Testis (tissue), 3 donors: ENCODE measurements around the gene NLGN1. TPM values are rescaled to one million over a fixed set of nuclear protein-coding genes. Genes with fewer than 3 reads are reported as not detected.

Experiments
- DNase-seq: peaks from one replicate; pipeline ENCODE4 v3.0.0-alpha.2; 2019
- H3K27ac ChIP-seq, 2 donors: fragments of 200-600 bp; sonication (generic); one replicate each; pipeline ENCODE4 v1.5.1; 2019
- H3K27me3 ChIP-seq: fragments of 200-600 bp; sonication (generic); one replicate; pipeline ENCODE4 v1.5.1; 2019
- H3K36me3 ChIP-seq: fragments of 200-600 bp; sonication (generic); one replicate; pipeline ENCODE4 v1.5.1; 2017; ENCODE audit warnings: low read depth; ENCODE audit errors: missing control alignments
- H3K4me1 ChIP-seq: fragments of 200-600 bp; sonication (generic); one replicate; pipeline ENCODE4 v1.5.1; 2019
- H3K4me3 ChIP-seq, 2 donors: fragments of 200-600 bp; sonication (generic); one replicate each; pipeline ENCODE4 v1.5.1; 2017 to 2019
- H3K9me3 ChIP-seq: fragments of 200-600 bp; sonication (generic); one replicate; pipeline ENCODE4 v1.5.1; 2017
- CTCF ChIP-seq, 3 experiments: fragments of 450-650 bp in 2 of 3; fragments of 200-600 bp in 1 of 3; sonication (generic) in 1 of 3; IDR thresholded peaks; one replicate each; pipeline ENCODE4 v1.5.1; 2016 to 2019; ENCODE audit warnings: antibody characterized with exemption in 3 of 3, mild to moderate bottlenecking in 2 of 3, moderate library complexity in 1 of 3
- POLR2A ChIP-seq: fragments of 450-650 bp; IDR thresholded peaks from one replicate; pipeline ENCODE4 v1.6.1; 2017; ENCODE audit warnings: antibody characterized with exemption, mild to moderate bottlenecking, moderate library complexity
- WGBS, 2 donors: methylation state at CpG; one replicate each; pipeline ENCODE4 v1.1.5; 2018; 5-methylcytosine and 5-hydroxymethylcytosine counted together
- intact Hi-C: fragments of 100-400 bp; cut with DNase I; formaldehyde crosslinking; loops from one replicate; pipeline ENCODE4 v1.15.1; 2023; ENCODE audit warnings: low total_unique reads
- polyA plus RNA-seq: library from polyadenylated mRNA; stranded (reverse); fragments of 350-450 nt; fragmentation: Illumina TruSeq; extraction: RNeasy Lipid Tissue Mini Kit (QIAGEN cat#74804); gene quantifications from one replicate; pipeline ENCODE4 v1.2.3, GENCODE V29; 2014; ENCODE audit warnings: low read depth, low replicate concordance; ENCODE audit not compliant: insufficient read depth
- total RNA-seq, 2 donors: library from RNA; depleted of rRNA; stranded (reverse); fragments of >200 nt; gene quantifications; one replicate each; pipeline ENCODE4 v1.2.3, GENCODE V29; 2016

Gene NLGN1
- total and polyA plus RNA-seq, 3 donors from 2014 or later: 10.6 to 19.2 (median 15.5) TPM

GRCh38 chr3:173404156-173404555 lies 6.6 kb downstream of the NLGN1 start:
- Histone ChIP-seq H3K4me3 (no peak overlapping the region), H3K27me3 (no peaks in the 10 kb centered on the region), H3K4me1 (no peaks in the 10 kb centered on the region), H3K36me3 (no peaks in the 10 kb centered on the region), H3K9me3 (no peaks in the 10 kb centered on the region), H3K27ac (no peak overlapping the region)
- intact Hi-C loops: no loop called here
- no peak for TF ChIP-seq POLR2A
- TF ChIP-seq CTCF (IDR thresholded peaks at IDR 0.05): no peak
- WGBS, 2 donors: 97 to 100% methylated on average over 1 of the region's 1 CpG
- no peak for DNase-seq

GRCh38 chr3:173410436-173410835 lies 12.9 kb downstream of the NLGN1 start:
- Histone ChIP-seq H3K36me3 (no peaks in the 10 kb centered on the region), H3K27me3 (no peaks in the 10 kb centered on the region), H3K4me3 (no peak overlapping the region), H3K4me1 (no peaks in the 10 kb centered on the region), H3K9me3 (no peaks in the 10 kb centered on the region), H3K27ac (no peak overlapping the region)
- intact Hi-C loops: no loop called here
- TF ChIP-seq POLR2A (no peak), CTCF (IDR thresholded peaks at IDR 0.05) (no peak)
- no peak for DNase-seq

- WGBS, 2 donors: 85 to 94% methylated on average over 1 of the region's 1 CpG
- no peak overlapping the region for H3K27ac ChIP-seq
- H3K9me3 ChIP-seq: no peaks in the 10 kb centered on the region
- no peaks in the 10 kb centered on the region for H3K27me3 ChIP-seq
- no peaks in the 10 kb centered on the region for H3K4me1 ChIP-seq
- no peak for TF ChIP-seq CTCF (IDR thresholded peaks at IDR 0.05)
- TF ChIP-seq POLR2A: no peak
- no peak overlapping the region for H3K4me3 ChIP-seq
- H3K36me3 ChIP-seq: no peaks in the 10 kb centered on the region
- DNase-seq: no peak
- intact Hi-C loops: no loop called here
These were observed 13.3 kb downstream of the NLGN1 start for GRCh38 chr3:173410849-173411248.

GRCh38 chr3:173411375-173411973 lies 13.9 kb downstream of the NLGN1 start:
- no peak overlapping the region for H3K27ac ChIP-seq
- no peak for TF ChIP-seq POLR2A
- TF ChIP-seq CTCF (IDR thresholded peaks at IDR 0.05): peak; percentile 33 to 53 (median 46)
- WGBS, 2 donors: 44 to 48% methylated on average over 5 of the region's 5 CpGs
- H3K36me3 ChIP-seq: no peaks in the 10 kb centered on the region
- H3K4me1 ChIP-seq: no peaks in the 10 kb centered on the region
- DNase-seq: peak; percentile 46
- no peak overlapping the region for H3K4me3 ChIP-seq
- intact Hi-C loops: no loop called here
- H3K27me3 ChIP-seq: no peaks in the 10 kb centered on the region
- no peaks in the 10 kb centered on the region for H3K9me3 ChIP-seq

GRCh38 chr3:173416070-173416469 lies 18.5 kb downstream of the NLGN1 start:
- no peak for DNase-seq
- H3K36me3 ChIP-seq: no peaks in the 10 kb centered on the region
- no peak overlapping the region for H3K27ac ChIP-seq
- no peak overlapping the region for H3K4me3 ChIP-seq
- 69 to 77% methylated on average over 1 of the region's 1 CpG for WGBS, 2 donors
- H3K4me1 ChIP-seq: no peaks in the 10 kb centered on the region
- intact Hi-C loops: no loop called here
- no peaks in the 10 kb centered on the region for H3K27me3 ChIP-seq
- no peaks in the 10 kb centered on the region for H3K9me3 ChIP-seq
- TF ChIP-seq POLR2A: no peak
- TF ChIP-seq CTCF (IDR thresholded peaks at IDR 0.05): no peak
